ENCODE measurements around the gene SLC4A1.

The SLC4A1 gene

DNA sequence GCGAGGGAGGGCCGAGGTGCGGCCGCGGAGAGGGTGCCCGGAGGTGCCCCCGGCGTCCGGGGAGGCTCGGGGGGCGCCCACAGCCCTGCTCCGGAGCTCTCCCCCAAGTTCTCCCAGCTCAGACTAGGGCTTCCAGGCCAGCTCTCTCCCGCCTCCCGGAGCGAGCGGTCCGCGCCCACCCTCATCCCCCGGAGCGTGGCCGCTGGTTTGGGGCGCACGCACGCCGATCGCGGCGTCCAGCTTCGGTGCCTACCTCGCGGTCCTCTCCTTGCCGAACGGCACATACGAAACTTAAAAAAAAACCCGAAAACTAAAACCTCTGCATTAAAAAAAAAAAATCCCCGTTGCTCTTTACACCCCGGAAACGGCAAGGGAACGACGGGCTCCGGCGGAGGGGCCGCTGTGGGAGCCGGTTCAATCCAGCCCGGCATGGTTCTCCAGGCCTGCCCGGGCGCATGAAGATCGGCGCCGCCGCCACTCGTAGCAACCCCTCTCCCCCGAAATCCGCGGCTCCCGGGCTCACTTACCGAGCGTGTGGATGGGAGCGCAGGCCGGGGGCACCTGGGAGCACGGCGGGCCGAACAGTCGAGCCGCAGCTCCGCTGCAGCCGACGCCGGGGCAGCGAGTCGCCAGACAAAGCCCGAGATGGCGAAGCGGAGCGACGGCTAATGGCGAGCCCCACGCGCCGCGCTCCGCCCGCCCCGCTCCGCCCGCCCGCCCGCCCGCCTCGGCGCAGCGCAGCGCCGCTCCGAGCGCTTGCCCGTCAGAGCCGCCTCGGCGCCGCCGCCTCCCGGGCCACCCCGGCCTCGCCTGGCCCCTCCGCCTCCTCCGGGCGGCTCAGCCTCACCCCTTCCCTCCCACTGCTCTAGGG, 47.5 kb downstream of the SLC4A1 start:
- DNase-seq (ENCODE audit: low spot score): peak; percentile 70

- DNase-seq (ENCODE audit: low spot score): peak; percentile 49
Observed at GRCh38 chr17:44219616-44220212, 48.2 kb downstream of the SLC4A1 start, which contains the start of gene UBTF. Gene UBTF, minus strand, starts transcription at chr17:44219675. Its CDS starts 1,446 bp downstream, at chr17:44218229.

GRCh38 chr17:44219108-44219615, 48.8 kb downstream of the SLC4A1 start:
- DNase-seq (ENCODE audit: low spot score): peak; percentile 77

GRCh38 chr17:44218344-44219107, 49.4 kb downstream of the SLC4A1 start:
- peak; percentile 93 for DNase-seq (ENCODE audit: low spot score)

DNA sequence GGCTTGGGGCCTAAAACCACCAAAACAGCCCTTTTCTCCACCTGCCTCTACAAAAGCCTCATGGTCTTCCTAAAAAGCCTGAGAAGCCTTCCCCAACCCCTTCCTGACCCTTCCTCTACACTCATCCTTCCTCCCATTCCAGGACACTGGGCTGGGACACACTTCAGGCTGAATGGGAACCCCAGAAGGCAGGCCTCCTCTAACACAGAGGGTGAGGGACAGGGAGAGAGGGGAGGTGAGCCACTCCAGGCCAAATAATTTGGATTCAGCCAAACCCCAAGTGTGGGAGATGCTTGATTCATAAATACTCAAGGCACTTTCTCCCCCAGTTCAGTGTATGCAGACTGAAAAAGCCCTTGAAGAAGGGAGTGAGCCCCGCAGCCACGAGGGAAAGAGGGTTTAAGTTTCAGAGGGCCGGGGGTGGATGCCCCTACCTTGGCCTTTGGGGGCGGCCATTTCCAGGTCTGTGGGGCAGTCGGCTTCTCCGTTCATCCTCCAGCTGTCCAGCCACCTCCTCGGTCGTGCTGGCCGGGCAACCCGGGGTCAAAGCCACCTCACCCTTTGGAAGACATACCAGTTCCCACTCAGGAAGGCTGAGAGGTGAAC, 50.1 kb downstream of the SLC4A1 start:
- DNase-seq (ENCODE audit: low spot score): no peak

- DNase-seq (ENCODE audit: low spot score): no peak
Observed at GRCh38 chr17:44216694-44217093, 51.2 kb downstream of the SLC4A1 start.

DNA sequence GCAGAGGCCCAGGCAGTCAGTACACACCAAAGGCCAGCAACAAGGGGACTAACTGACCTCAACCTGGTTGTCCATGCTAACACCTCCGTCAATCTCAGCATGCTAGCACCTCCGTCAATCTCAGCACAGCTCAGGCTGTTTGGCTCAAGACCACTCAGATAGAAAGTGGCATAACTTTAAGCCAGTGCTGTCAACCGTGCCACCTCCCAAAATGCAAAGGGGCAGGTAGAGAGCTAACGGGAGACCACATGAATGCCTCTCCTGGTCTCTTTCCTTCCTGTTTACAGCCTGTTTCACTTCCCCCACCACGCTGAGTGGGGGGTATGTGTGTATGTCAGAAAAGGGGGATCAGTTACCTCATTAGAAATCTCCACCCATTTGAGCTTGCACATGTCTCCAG, 51.8 kb downstream of the SLC4A1 start:
- DNase-seq (ENCODE audit: low spot score): no peak

DNA sequence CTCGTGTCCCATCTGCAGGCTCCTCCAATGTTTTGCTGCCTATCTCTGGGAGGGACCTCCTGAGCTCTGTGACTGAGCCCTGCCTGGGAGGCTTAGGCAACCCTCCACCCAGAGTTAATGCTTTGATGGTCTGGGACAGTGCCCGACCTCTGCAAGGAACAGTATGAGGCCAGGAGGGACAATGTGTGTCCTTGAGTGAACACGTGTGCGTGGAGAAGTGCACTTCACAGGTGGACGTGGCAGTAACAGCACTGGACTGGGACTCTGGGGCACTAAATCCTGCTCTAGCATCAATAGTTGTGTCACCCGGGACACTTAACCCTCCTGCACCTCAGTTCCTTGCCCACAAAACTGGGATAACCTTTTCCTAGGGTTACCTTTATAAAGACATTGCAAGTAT, 53.0 kb downstream of the SLC4A1 start:
- DNase-seq (ENCODE audit: low spot score): no peak

DNA sequence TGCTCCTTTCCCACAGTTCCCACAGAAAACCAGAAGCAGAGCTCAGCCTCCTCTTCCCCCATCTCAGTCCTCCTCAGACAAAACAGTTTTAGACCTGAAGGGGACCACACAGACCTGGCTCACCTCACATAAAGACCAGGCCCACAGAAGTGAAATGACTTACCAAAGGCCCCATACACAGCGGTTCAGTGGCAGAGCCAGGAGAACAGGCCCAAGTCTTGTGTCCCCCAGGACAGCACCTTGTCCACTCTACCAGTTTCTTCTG, 53.8 kb downstream of the SLC4A1 start:
- no peak for DNase-seq (ENCODE audit: low spot score)

DNA sequence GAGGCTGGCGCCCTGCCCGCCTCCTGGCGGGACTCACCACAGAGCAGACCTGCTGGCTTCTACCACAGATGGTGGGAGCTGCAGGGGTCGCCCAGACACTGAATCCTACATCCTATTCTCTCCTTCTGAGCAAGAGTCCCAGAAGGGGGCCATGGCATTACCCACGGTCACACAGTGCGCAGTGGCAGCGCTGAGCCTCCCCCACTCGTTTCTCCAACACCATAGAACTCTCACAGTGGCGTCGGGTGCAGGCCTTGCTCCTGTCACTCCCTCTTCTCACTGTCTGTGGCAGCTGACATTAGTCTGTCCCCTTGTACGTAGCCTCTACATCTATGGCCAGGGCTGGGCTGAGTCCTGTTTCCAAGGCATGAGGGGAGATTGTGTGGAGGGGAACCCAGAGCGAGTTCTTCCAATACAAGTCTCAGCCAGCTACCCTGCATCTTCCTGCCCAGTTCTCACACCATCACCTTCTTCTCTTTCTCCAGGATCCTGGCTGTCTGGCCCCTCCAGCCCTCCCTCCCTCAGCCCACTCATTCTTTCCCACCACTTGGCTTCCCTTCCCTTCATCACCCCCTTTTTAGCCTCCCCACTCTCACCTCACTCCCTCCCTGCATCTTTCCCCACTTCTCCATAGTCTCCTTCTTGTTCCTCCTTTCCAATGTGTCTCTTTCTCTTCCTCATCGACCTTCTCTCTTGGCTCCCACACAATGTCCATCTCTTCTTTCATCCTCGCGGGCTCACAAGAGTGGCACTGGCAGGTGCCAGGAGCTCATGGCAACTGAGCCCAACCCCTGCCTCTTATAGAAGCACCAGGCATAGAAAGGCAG, 54.3 kb downstream of the SLC4A1 start:
- no peak for DNase-seq (ENCODE audit: low spot score)

GRCh38 chr17:44212507-44213402, 55.2 kb downstream of the SLC4A1 start:
- DNase-seq (ENCODE audit: low spot score): no peak

- no peak for DNase-seq (ENCODE audit: low spot score)
Observed at GRCh38 chr17:44211281-44212265, 56.4 kb downstream of the SLC4A1 start.

GRCh38 chr17:44210342-44211192, 57.4 kb downstream of the SLC4A1 start:
- DNase-seq (ENCODE audit: low spot score): peak; percentile 90

- DNase-seq (ENCODE audit: low spot score): no peak
Observed at GRCh38 chr17:44209786-44210341, 58.1 kb downstream of the SLC4A1 start.

DNA sequence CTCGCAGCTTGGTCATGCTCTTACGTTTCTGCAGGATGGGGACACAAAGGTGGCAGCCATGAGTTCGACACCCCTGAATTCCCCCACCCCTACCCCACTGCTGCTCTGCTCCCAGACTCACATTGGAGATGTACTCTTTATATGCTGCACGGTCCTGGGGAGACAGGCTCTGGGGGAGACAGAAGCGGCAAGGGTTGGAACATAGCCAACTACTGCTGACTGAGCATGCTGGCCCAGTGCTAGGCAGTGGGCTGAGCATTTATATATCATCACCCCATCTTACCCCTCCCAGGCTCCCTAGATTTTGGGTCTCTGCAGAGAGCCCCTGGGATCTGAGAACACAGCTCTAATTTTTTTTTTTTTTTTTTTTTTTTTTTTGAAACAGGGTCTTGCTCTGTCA, 60.2 kb downstream of the SLC4A1 start:
- DNase-seq (ENCODE audit: low spot score): peak; percentile 70

GRCh38 chr17:44207319-44207718, 60.6 kb downstream of the SLC4A1 start:
- no peak for DNase-seq (ENCODE audit: low spot score)

GRCh38 chr17:44206825-44207155, 61.1 kb downstream of the SLC4A1 start:
- no peak for DNase-seq (ENCODE audit: low spot score)

All from hematopoietic multipotent progenitor cell treated with erythropoietin and hydrocortisone succinate and interleukin-3 and kit ligand, for 15 days (in vitro differentiated cells).